ENCODE data around the gene TMEM9. TPM values are rescaled to one million over a fixed set of nuclear protein-coding genes. Genes with fewer than 3 reads are reported as not detected.
A peak's percentile ranks its signal among the peaks of the same experiment; 100 is the strongest.

Gene TMEM9
- total and polyA plus RNA-seq, 4 donors, result 94.4 to 179 (median 141) TPM

DNA sequence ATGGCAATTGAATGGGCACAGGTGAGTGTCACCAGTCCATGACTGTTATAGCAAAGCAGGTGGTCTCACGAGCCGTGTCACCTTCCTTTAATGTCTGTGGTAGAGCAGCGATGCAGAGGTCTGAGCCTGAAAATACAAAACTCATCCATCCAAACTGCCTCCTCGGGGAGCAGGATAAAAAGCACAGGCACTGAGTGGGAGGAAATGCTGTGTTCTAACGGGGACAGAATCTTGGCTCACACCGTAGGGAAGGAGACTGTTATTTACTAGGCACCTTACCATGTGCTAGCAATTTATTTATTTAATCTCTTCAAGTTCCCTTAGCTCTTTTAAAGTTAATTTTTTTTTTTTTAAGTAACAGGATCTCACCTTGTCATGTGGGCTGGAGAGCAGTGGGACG is 28.5 kb downstream of the TMEM9 start:
- Histone ChIP-seq H3K27me3 (ENCODE audit: control insufficient read depth, insufficient read depth, low read length) (peaks cover 3% of the 10 kb centered on the region), H3K27ac (ENCODE audit: low read depth, low read length) (no peak overlapping the region), H3K4me3 (ENCODE audit: low read depth, low read length) (no peak overlapping the region), H3K4me1 (ENCODE audit: control insufficient read depth, insufficient read depth, low read length) (peaks cover 10% of the 10 kb centered on the region), H3K36me3 (ENCODE audit: control insufficient read depth, insufficient read depth, low read length) (no peaks in the 10 kb centered on the region), H3K9me3 (ENCODE audit: control insufficient read depth, insufficient read depth, low read length) (no peaks in the 10 kb centered on the region)
- peak in 1 of 6 donors; percentile 27 for DNase-seq (ENCODE audit: low read depth in 4 of 6, low spot score in 6 of 6)
- no CpG with 5 or more reads among the region's 7 CpGs for WGBS (ENCODE audit: insufficient coverage)

DNA sequence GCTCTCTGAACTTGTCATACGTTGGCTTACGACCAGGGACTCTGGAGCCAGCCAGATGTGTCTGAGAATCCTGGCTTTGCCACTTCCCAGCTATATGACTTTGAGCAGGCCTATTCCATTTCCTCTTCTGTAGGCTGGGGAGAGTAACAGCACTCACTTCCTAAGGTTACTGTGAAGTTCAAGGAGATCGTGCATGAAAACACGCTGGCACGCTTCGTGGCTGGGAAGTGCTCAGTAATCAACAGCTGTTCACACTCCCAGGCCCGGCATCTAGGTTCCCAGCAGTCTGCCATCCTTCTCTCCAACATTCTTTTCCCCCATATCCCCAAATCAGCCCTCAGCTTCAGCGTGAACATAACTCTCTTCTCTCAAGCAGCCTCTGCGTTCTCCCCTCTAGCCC is 29.3 kb downstream of the TMEM9 start:
- DNase-seq (ENCODE audit: low read depth in 4 of 6, low spot score in 6 of 6), result peak in 1 of 6 donors; percentile 37
- 65% methylated on average over 9 of the region's 9 CpGs for WGBS (ENCODE audit: insufficient coverage)
- H3K9me3 ChIP-seq (ENCODE audit: control insufficient read depth, insufficient read depth, low read length), result no peaks in the 10 kb centered on the region
- peaks cover 14% of the 10 kb centered on the region for H3K4me1 ChIP-seq (ENCODE audit: control insufficient read depth, insufficient read depth, low read length)
- H3K27me3 ChIP-seq (ENCODE audit: control insufficient read depth, insufficient read depth, low read length), result peaks cover 3% of the 10 kb centered on the region
- H3K4me3 ChIP-seq (ENCODE audit: low read depth, low read length), result no peak overlapping the region
- H3K27ac ChIP-seq (ENCODE audit: low read depth, low read length), result no peak overlapping the region
- H3K36me3 ChIP-seq (ENCODE audit: control insufficient read depth, insufficient read depth, low read length), result no peaks in the 10 kb centered on the region

DNA sequence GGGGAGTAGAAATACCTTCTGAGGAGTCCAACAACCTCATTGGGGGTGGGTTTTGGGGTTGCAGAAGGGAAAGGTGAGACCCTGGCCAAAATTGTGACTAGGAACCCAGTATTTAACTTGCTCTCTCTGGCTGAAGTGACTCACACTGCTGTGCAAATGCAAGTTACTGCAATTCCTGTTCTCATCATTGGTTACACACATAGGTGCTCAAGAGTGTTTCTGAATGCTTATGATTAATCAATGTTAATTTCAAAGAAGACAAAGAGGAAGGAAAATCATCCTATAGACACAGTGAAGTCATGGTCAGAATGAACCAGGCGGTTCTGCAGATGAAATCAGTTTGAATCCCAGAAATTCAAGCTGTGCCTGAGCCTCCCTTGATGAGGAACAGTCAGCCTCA is 30.4 kb downstream of the TMEM9 start:
- Histone ChIP-seq H3K9me3 (ENCODE audit: control insufficient read depth, insufficient read depth, low read length) (no peaks in the 10 kb centered on the region), H3K4me3 (ENCODE audit: low read depth, low read length) (no peak overlapping the region), H3K36me3 (ENCODE audit: control insufficient read depth, insufficient read depth, low read length) (no peaks in the 10 kb centered on the region), H3K27me3 (ENCODE audit: control insufficient read depth, insufficient read depth, low read length) (peaks cover 3% of the 10 kb centered on the region), H3K4me1 (ENCODE audit: control insufficient read depth, insufficient read depth, low read length) (peaks cover 17% of the 10 kb centered on the region), H3K27ac (ENCODE audit: low read depth, low read length) (no peak overlapping the region)
- WGBS (ENCODE audit: insufficient coverage), result 100% methylated on average over 1 of the region's 1 CpG
- no peak for DNase-seq (ENCODE audit: low read depth in 4 of 6, low spot score in 6 of 6)

DNA sequence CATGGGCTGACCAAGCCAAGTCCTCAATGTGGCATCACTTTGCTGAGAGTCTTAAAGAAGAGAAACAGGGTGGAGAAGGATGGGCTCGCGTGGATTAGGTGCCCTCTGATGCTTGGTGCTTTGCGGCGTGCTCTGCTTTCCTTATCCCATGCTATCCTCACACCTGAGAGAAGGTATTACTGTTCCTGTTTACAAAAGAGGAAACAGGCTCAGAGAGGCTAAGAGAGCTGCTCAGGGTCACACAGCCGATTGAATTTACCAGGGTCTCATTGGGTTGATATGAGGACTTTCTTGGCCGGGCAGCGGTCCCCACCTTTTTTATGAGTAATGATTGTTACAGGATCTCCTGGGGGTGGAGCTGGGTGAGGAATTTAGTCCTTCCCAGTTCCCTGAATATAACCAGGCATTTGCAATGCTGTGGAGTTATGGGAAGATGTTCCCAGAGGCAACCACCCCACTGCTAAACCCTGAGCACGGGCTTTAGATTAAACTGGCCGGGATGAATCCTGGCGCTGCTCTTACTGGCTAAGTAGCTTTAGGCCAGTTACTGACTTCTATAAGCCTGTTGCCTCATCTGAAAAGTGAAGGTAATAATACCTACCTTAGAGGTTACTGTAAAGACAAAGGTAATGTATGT is 31.8 kb downstream of the TMEM9 start:
- peaks cover 13% of the 10 kb centered on the region for H3K4me1 ChIP-seq (ENCODE audit: control insufficient read depth, insufficient read depth, low read length)

DNA sequence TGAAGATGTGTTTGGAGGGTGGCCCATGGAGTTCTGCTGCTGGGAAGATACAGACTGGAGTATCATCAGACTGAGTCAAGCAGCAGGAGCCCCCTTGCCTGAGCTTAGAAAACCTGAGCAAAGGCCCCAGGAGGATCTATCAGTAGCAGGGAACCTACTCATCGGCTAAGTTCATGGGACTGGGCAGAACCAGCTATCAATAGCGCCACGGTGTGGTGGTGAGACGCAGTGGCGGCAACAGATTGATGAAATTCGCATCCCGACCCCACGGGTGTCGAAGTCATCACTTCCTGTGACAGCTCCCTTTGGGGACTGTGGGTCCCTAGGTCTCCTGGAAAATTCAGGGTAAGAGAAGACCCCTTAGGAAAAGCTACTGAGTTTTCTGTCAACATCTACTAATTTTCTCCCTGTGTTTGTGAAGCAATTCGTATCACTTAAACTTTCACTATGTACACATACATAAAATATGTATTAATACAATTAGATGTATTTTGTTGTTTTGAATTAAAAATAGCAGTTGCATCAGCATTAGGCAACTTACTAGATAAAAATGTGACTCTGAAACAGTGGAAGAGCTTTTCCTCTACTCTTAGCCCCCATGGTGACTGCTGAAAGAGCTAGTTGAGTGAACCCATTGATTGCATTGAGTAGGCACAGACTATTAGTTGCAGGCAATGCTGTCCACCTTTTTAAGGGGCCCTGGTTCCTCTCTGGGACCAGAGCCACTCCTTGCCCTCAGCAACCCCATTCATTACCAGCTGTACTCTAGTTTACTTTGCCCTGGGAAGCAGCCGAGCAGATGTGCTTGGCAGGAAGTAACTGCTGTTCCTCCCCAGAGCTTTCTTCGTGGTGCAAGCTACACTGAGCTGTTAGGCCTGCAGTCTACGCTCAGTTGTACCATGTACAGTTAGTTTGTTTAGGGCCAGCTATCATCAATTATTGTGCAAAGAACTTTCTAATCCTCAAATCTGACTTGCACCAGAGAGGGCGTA is 34.8 kb downstream of the TMEM9 start:
- WGBS (ENCODE audit: insufficient coverage), result 26% methylated on average over 10 of the region's 14 CpGs
- Histone ChIP-seq H3K4me1 (ENCODE audit: control insufficient read depth, insufficient read depth, low read length) (peaks cover 19% of the 10 kb centered on the region), H3K36me3 (ENCODE audit: control insufficient read depth, insufficient read depth, low read length) (no peaks in the 10 kb centered on the region), H3K4me3 (ENCODE audit: low read depth, low read length) (no peak overlapping the region), H3K9me3 (ENCODE audit: control insufficient read depth, insufficient read depth, low read length) (no peaks in the 10 kb centered on the region), H3K27ac (ENCODE audit: low read depth, low read length) (no peak overlapping the region), H3K27me3 (ENCODE audit: control insufficient read depth, insufficient read depth, low read length) (no peaks in the 10 kb centered on the region)
- peak in 2 of 6 donors; percentile 63 to 69 for DNase-seq (ENCODE audit: low read depth in 4 of 6, low spot score in 6 of 6)

More for the DNA sequence above, 31.8 kb downstream of the TMEM9 start:
- no peak for DNase-seq (ENCODE audit: low read depth in 4 of 6, low spot score in 6 of 6)
- Histone ChIP-seq H3K36me3 (ENCODE audit: control insufficient read depth, insufficient read depth, low read length) (no peaks in the 10 kb centered on the region), H3K27me3 (ENCODE audit: control insufficient read depth, insufficient read depth, low read length) (peaks cover 3% of the 10 kb centered on the region), H3K27ac (ENCODE audit: low read depth, low read length) (no peak overlapping the region), H3K9me3 (ENCODE audit: control insufficient read depth, insufficient read depth, low read length) (no peaks in the 10 kb centered on the region), H3K4me3 (ENCODE audit: low read depth, low read length) (no peak overlapping the region)
- 86% methylated on average over 6 of the region's 10 CpGs for WGBS (ENCODE audit: insufficient coverage)

DNA sequence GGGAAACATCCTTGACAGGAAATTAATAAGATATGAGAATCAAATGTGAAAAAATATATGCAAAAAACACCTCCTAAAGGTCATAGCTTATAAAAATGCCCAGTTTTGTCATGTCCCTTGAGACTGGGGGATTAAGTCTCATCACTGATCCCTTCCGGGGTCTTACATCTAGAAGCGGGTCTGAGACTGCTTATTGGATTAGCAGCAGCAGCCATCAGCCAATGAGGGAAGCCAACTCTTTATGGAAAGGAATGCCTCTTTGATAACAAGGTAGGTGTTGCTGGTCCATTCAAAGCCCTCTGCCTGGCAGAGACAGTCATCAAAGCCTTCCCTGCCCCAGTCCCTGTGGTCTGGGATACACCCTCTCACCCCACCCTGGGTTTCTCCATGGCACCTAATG is 38.2 kb downstream of the TMEM9 start:
- Histone ChIP-seq H3K4me1 (ENCODE audit: control insufficient read depth, insufficient read depth, low read length) (peaks cover 32% of the 10 kb centered on the region), H3K9me3 (ENCODE audit: control insufficient read depth, insufficient read depth, low read length) (no peaks in the 10 kb centered on the region)

DNA sequence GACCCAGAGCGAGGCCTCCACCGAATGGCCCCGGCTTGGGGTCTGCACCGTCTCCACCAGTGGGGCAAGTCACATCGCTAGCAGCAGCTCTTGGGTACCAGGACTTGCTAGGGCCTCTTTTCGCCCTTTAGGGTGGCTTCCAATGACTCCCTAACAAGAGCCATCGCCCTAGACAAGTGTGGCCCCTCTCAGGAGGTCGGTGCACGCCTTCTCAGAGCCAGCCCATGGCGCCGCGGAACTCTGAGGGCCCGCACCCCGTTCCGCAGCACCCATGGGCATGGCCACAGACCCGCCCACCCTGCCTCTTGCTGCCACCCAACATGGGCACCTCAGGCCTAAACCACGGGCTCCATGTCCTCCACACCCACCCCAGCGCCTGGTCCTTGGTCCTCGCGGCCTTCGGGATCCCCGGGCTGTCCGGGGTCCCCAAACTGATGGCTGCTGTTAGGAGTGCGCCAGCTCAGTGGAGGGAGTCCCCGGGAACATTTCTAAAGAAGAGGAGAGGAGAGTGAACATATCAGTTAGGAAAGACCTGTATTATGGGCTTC is 38.8 kb downstream of the TMEM9 start:
- Histone ChIP-seq H3K27ac (ENCODE audit: low read depth, low read length) (no peak overlapping the region), H3K4me3 (ENCODE audit: low read depth, low read length) (no peak overlapping the region)
- 95% methylated on average over 25 of the region's 25 CpGs for WGBS (ENCODE audit: insufficient coverage)

More for the DNA sequence above, 38.2 kb downstream of the TMEM9 start:
- no peak for DNase-seq (ENCODE audit: low read depth in 4 of 6, low spot score in 6 of 6)
- 73% methylated on average over 2 of the region's 2 CpGs for WGBS (ENCODE audit: insufficient coverage)
- Histone ChIP-seq H3K36me3 (ENCODE audit: control insufficient read depth, insufficient read depth, low read length) (no peaks in the 10 kb centered on the region), H3K27ac (ENCODE audit: low read depth, low read length) (no peak overlapping the region), H3K4me3 (ENCODE audit: low read depth, low read length) (no peak overlapping the region), H3K27me3 (ENCODE audit: control insufficient read depth, insufficient read depth, low read length) (no peaks in the 10 kb centered on the region)

DNA sequence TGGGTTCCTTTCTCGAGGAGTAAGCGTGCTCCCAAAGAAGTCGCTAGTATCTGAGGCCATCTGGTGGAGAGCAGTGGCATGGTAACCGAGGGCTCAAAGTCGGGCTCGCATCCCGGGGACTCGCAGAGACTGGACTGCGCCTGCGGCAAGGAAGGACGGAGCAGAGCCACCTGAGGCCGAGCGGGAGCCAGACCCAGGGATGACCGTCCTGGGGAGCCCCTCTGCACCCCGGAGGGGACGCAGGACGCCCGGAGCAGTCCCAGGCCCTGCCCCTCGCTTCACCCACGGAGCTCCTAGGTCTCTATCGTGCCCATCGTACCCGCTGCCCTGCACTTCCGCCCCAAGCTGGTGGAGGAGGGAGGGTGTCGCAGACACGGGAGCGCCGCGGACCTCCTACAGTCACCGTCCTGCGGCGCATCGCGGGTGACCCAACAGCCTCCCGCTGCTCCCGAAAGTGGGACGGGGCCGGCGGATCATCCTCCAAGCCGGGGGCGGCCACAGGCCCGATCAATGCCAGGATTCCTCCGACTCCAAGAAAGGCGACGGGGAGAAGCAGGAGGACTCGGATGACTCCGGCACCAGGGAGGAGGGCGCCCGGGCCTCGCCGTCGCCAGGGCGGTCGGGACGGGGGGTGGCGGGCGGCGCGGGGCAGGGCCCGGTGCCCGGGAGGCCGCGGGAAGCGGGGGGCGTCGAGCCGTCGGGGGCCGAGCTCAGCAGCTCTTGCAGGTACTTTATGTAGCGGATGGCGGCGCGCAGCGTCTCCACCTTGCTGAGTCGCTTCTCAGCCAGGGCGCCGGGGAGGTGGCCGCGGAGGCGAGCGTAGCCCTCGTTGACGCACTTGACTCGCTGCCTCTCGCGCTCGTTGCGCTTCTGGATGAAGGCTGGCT is 39.8 kb downstream of the TMEM9 start:
- Histone ChIP-seq H3K4me3 (ENCODE audit: low read depth, low read length) (peak overlapping the region; percentile 78), H3K9me3 (ENCODE audit: control insufficient read depth, insufficient read depth, low read length) (no peaks in the 10 kb centered on the region), H3K36me3 (ENCODE audit: control insufficient read depth, insufficient read depth, low read length) (no peaks in the 10 kb centered on the region), H3K27ac (ENCODE audit: low read depth, low read length) (peak overlapping the region; percentile 73), H3K27me3 (ENCODE audit: control insufficient read depth, insufficient read depth, low read length) (no peaks in the 10 kb centered on the region), H3K4me1 (ENCODE audit: control insufficient read depth, insufficient read depth, low read length) (peaks cover 25% of the 10 kb centered on the region)
- peak; percentile 90 to 98 (median 92) for DNase-seq (ENCODE audit: low read depth in 4 of 6, low spot score in 6 of 6)
- under 1% methylated on average over 88 of the region's 88 CpGs for WGBS (ENCODE audit: insufficient coverage)

More for the DNA sequence above, 38.8 kb downstream of the TMEM9 start:
- H3K4me1 ChIP-seq (ENCODE audit: control insufficient read depth, insufficient read depth, low read length), result peaks cover 32% of the 10 kb centered on the region
- H3K9me3 ChIP-seq (ENCODE audit: control insufficient read depth, insufficient read depth, low read length), result no peaks in the 10 kb centered on the region
- H3K27me3 ChIP-seq (ENCODE audit: control insufficient read depth, insufficient read depth, low read length), result no peaks in the 10 kb centered on the region
- DNase-seq (ENCODE audit: low read depth in 4 of 6, low spot score in 6 of 6), result no peak
- no peaks in the 10 kb centered on the region for H3K36me3 ChIP-seq (ENCODE audit: control insufficient read depth, insufficient read depth, low read length)

Measured in spinal cord (tissue), 10 donors.